Ishikawa (cell line): ENCODE results near the gene MYCBP2.

Source experiments
- CEBPB ChIP-seq: IDR thresholded peaks from 2 replicates; pipeline ENCODE4 v1.6.1; 2012
- EP300 ChIP-seq: IDR thresholded peaks from 2 replicates; pipeline ENCODE4 v1.6.1; 2012; ENCODE audit warnings: borderline replicate concordance

GRCh38 chr13:77093735-77094134 lies 233.2 kb downstream of the MYCBP2 start:
- TF ChIP-seq CEBPB (no peak), EP300 (no peak)
